GM13976 (cell line): ENCODE data around the gene KNDC1.

Source experiments
- DNase-seq: peaks from one replicate; pipeline ENCODE4 v3.0.0; 2012; ENCODE audit warnings: low spot score
- CTCF ChIP-seq: IDR thresholded peaks from 2 replicates; pipeline ENCODE4 v1.5.1; 2012; ENCODE audit warnings: borderline replicate concordance, mild to moderate bottlenecking; ENCODE audit not compliant: insufficient read depth; ENCODE audit errors: extremely low read depth, missing control alignments, control extremely low read depth
- in situ Hi-C: fragments of 300-500 bp; cut with MboI; formaldehyde crosslinking; loops from one replicate; pipeline ENCODE4 v1.12.0; 2022; ENCODE audit warnings: low sequenced_read_pairs, mixed read lengths, inconsistent platforms; ENCODE audit not compliant: unreplicated experiment

KNDC1 gene

DNA sequence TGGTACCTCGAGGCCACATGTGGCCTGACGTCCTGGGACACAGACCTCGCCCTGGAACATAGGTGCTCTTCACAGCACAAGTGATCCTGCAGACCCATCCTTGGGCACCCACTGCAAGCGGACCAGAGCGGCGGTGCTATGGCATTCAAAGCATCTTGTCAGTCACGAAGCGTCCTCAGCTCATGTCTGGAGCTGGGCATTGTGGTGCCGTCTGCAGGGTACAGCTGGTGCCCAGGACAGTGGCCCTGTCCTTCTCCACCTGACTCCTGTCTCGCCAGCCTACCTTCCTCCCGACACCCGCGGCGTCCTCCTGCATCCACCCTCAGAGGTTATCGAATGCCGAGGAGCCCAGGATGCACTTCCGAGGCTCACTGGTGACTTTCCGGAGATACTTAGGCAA, 45.8 kb upstream of the KNDC1 start:
- in situ Hi-C loops, result no loop called here
- no peak for DNase-seq
- TF ChIP-seq CTCF, result no peak

- in situ Hi-C loops, result no loop called here
- no peak for DNase-seq
- no peak for TF ChIP-seq CTCF
Measured at GRCh38 chr10:133114726-133115452, 45.1 kb upstream of the KNDC1 start.

DNA sequence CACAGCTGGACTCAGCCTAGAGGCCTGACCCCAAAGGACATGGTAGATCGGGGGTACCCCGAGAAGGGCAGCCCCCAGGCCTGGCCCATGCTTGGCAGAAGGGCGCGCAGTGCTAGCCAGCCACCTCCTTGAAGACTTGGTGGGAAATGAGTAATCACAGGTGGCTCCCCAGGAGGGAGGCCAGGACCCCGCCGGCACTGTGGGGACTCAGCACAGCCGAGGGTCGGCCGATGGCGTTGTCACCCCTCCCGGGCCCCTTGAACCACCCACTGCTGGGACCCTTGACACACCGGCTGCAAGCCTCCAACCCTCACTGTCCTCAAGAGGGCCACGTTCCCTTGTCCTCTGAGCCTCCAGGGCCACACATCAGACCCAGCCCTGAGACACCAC, 44.6 kb upstream of the KNDC1 start:
- in situ Hi-C loops, result no loop called here
- no peak for TF ChIP-seq CTCF
- DNase-seq, result no peak

DNA sequence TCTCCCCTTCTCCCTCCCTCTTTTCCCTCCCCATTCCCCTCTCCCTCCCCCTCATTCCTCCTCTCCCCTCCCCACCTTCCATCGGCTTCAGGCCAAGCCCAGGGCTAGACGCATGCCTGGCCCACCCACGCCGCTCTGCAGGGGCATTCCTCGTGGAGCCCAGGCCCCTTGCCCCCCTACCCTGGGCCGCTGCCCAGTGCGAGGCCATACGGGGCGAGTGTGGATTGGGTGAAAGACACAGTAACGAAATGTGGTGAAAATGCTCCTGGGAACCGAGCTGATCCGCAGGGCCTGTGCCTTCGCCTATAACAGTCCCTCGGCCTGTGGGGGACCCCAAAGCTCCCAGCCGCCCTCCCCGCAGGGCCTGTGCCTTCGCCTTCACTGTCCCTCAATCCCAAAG, 44.0 kb upstream of the KNDC1 start:
- no peak for TF ChIP-seq CTCF
- in situ Hi-C loops, result no loop called here
- no peak for DNase-seq

DNA sequence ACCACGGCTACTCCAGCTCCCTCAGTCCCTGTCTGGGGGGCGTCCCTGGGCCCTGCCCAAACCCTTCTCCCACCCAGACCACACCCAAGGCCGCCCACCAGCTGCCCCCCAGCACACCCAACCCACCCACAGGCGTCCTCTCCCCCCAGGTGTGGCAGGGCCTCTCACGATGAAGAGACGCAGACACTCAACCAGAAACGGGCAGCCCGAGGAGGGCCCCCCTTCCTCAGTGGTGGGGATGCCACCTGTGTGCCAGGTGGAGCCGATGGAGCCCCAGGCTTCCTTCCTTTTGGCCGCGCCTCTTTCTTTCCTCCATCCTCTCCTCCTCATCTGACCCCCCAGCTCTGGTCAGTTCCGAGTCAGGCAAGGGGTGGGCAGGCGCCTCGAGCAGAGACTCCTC, 43.6 kb upstream of the KNDC1 start:
- no peak for TF ChIP-seq CTCF
- in situ Hi-C loops, result no loop called here

DNA sequence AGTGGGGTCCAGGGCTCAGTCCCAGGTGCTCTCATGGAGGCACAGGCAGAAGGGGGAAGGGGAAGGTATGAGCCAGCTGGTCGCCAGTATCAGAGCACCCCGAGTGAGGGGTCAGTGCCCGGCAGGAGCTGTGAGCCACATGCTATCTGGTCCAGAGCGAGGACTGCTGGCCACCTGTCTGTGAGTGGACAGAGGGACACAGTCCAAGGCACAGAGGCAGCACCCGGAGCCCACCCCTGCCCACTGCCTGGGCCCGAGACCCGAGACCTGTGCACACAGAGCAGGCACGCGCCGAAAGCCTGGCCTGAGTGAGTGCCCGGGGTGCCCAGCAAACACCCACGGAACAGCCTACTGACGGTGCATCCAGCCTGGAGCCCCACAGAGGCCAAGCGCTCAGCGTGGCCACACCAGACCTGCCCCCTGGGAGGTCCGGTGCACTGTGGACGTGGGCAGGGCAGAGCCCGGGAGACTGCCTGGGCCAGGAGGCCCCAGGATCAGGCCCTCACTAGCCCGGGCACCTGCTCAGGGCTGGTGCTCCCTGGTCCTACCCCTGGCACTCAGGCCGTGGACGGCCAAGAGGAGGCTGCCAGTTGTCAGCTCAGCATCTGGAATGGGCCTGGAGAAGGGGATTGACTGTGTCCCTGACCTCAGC, 42.9 kb upstream of the KNDC1 start:
- in situ Hi-C loops, result no loop called here
- no peak for DNase-seq
- no peak for TF ChIP-seq CTCF

More for the DNA sequence above, 43.6 kb upstream of the KNDC1 start:
- no peak for DNase-seq

GRCh38 chr10:133117688-133118071, 42.3 kb upstream of the KNDC1 start:
- TF ChIP-seq CTCF, result no peak
- no peak for DNase-seq
- in situ Hi-C loops, result no loop called here
